Spleen (tissue), 11 donors: Measurements from ENCODE around the gene PCID2. TPM values are rescaled to one million over a fixed set of nuclear protein-coding genes. Genes with fewer than 3 reads are reported as not detected.

Source experiments
- DNase-seq: peaks from one replicate; pipeline ENCODE4 v3.0.0-alpha.2; 2020
- H3K27ac ChIP-seq, 8 donors: fragments of 200-600 bp; sonication (generic) in 7 of 8; 1 replicate in 4 of 8; 2 replicates in 4 of 8; pipeline versions ENCODE4 v1.5.0 to v1.8.0; 2016 to 2021; ENCODE audit warnings: inconsistent platforms in 4 of 8, mild to moderate bottlenecking in 4 of 8, moderate library complexity in 1 of 8
- H3K27me3 ChIP-seq, 7 donors: fragments of 200-600 bp; sonication (generic) in 6 of 7; replicated peaks in 1 of 7; 1 replicate in 4 of 7; 2 replicates in 3 of 7; pipeline versions ENCODE4 v1.5.0 to v1.8.0; 2016 to 2021; ENCODE audit warnings: inconsistent platforms in 3 of 7, mild to moderate bottlenecking in 1 of 7
- H3K36me3 ChIP-seq, 6 donors: fragments of 200-600 bp; sonication (generic) in 5 of 6; 1 replicate in 4 of 6; 2 replicates in 2 of 6; pipeline versions ENCODE4 v1.5.0 to v1.8.0; 2016 to 2021; ENCODE audit warnings: inconsistent platforms in 2 of 6
- H3K4me1 ChIP-seq, 6 donors: fragments of 200-600 bp; sonication (generic) in 5 of 6; 1 replicate in 3 of 6; 2 replicates in 3 of 6; pipeline versions ENCODE4 v1.5.0 to v1.8.0; 2016 to 2021; ENCODE audit warnings: inconsistent platforms in 3 of 6
- H3K4me3 ChIP-seq, 8 donors: fragments of 200-600 bp; sonication (generic) in 7 of 8; 1 replicate in 4 of 8; 2 replicates in 4 of 8; pipeline versions ENCODE4 v1.5.0 to v1.8.0; 2016 to 2021; ENCODE audit warnings: inconsistent platforms in 4 of 8, mild to moderate bottlenecking in 4 of 8, moderate library complexity in 2 of 8
- H3K9me3 ChIP-seq, 8 donors: fragments of 200-600 bp; sonication (generic) in 7 of 8; 1 replicate in 4 of 8; 2 replicates in 4 of 8; pipeline versions ENCODE4 v1.5.0 to v1.8.0; 2016 to 2021; ENCODE audit warnings: inconsistent platforms in 4 of 8
- POLR2A ChIP-seq, 3 donors: fragments of 450-650 bp; IDR thresholded peaks; one replicate each; pipeline ENCODE4 v1.5.1; 2017; ENCODE audit warnings: antibody characterized with exemption in 3 of 3, mild to moderate bottlenecking in 1 of 3
- POLR2AphosphoS5 ChIP-seq, 3 donors: sonication (generic); formaldehyde crosslinking; IDR thresholded peaks; one replicate each; pipeline ENCODE4 v1.5.1; 2017; ENCODE audit warnings: antibody characterized with exemption in 3 of 3
- WGBS, 5 donors: extraction: QIAGEN DNeasy Blood & Tissue Kit in 3 of 5; methylation state at CpG; one replicate each; pipeline versions ENCODE4 v1.1.5 to v1.1.7; 2013 to 2018; 5-methylcytosine and 5-hydroxymethylcytosine counted together
- intact Hi-C: fragments of 100-400 bp; cut with DNase I; formaldehyde crosslinking; loops from one replicate; pipeline ENCODE4 v1.15.0; 2023; ENCODE audit warnings: low total_unique reads
- polyA plus RNA-seq, 3 donors: library from polyadenylated mRNA; stranded (reverse); fragments of 200-250 nt; gene quantifications; one replicate each; pipeline ENCODE4 v1.2.1, GENCODE V29; 2013
- total RNA-seq, 7 donors: library from RNA; depleted of rRNA in 3 of 7; stranded (reverse); fragments of >200 nt in 3 of 7; fragmentation: NEBNext Ultra II Directional in 4 of 7; extraction: Animal tissue kit (Norgen Biotek cat#: 25700) in 4 of 7; gene quantifications; one replicate each; pipeline versions ENCODE4 v1.1.0 to v1.2.1, GENCODE V29; 2016 to 2021
- TF ChIP-seq, protein P1 (sequence below), 11 experiments: fragments of 200-600 bp in 7 of 11; fragments of 450-650 bp in 4 of 11; sonication (generic) in 4 of 11; IDR thresholded peaks in 8 of 11; conservative IDR thresholded peaks in 3 of 11; 1 replicate in 7 of 11; 2 replicates in 4 of 11; pipeline versions ENCODE4 v1.4.0 to v1.8.0; 2016 to 2021; ENCODE audit warnings: antibody characterized with exemption in 11 of 11, inconsistent platforms in 4 of 11, mild to moderate bottlenecking in 1 of 11
- donor health status: healthy with polysubstance abuse.
- donor health status: DM: no; HTN: no; CAD: no; lungs with moderate emphysema.
- donor health status: DM: no; HTN: no; CAD: no.
- donor health status: Bipolar disorder and iron deficiency.
- donor health status: healthy.
- donor health status: DM: no; HTN: no; CAD: no.
- donor health status: DM: yes; HTN: yes; CAD: no.

The PCID2 gene
- total and polyA plus RNA-seq, 10 donors, result 34.3 to 71.0 (median 45.1) TPM

DNA sequence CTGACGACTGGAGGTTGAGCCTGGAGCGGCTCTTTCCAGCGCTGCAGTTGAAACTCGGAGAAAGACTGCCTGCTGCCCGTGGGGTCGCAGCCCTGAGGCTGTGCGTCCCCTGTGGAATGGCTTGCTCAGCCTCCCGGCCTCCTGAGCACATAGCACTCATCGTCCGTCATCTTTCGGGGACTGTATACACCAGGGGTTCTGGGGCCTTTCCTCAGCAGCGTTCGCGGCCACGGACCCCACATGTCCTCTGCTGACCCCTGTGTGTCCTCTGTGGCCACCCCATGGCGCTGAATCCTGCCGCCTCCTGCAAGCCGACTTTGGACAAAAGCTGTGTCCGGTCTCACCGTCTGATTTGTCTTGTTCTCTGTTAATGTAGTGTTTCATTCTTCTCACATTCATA, 21.3 kb upstream of the PCID2 start:
- H3K27ac ChIP-seq, result peak overlapping the region in 2 of 8 donors; percentile 13 to 24
- TF ChIP-seq, protein P1, sequence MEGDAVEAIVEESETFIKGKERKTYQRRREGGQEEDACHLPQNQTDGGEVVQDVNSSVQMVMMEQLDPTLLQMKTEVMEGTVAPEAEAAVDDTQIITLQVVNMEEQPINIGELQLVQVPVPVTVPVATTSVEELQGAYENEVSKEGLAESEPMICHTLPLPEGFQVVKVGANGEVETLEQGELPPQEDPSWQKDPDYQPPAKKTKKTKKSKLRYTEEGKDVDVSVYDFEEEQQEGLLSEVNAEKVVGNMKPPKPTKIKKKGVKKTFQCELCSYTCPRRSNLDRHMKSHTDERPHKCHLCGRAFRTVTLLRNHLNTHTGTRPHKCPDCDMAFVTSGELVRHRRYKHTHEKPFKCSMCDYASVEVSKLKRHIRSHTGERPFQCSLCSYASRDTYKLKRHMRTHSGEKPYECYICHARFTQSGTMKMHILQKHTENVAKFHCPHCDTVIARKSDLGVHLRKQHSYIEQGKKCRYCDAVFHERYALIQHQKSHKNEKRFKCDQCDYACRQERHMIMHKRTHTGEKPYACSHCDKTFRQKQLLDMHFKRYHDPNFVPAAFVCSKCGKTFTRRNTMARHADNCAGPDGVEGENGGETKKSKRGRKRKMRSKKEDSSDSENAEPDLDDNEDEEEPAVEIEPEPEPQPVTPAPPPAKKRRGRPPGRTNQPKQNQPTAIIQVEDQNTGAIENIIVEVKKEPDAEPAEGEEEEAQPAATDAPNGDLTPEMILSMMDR (IDR thresholded peaks at IDR 0.05 in 8 of 11, conservative IDR thresholded peaks at IDR 0.05 in 3 of 11), result no peak
- TF ChIP-seq POLR2A (IDR thresholded peaks at IDR 0.05) (no peak), POLR2AphosphoS5 (IDR thresholded peaks at IDR 0.05) (peak in 1 of 3 donors; percentile 44)
- H3K36me3 ChIP-seq, result peaks cover 0 to 99% (median 68%) of the 10 kb centered on the region in 6 donors
- intact Hi-C loops, result loop anchor here (10.0 kb wide), 1 partner anchor 175 kb away; no protein-coding TSS in a partner anchor
- peaks cover 0 to 6% (median 0%) of the 10 kb centered on the region in 6 donors for H3K4me1 ChIP-seq
- H3K27me3 ChIP-seq, result no peaks in the 10 kb centered on the region
- no peak overlapping the region for H3K4me3 ChIP-seq
- H3K9me3 ChIP-seq, result no peaks in the 10 kb centered on the region
- 87 to 97% (median 94%) methylated on average over 19 to 20 of the region's 20 CpGs for WGBS, 5 donors
- DNase-seq, result peak; percentile 61

DNA sequence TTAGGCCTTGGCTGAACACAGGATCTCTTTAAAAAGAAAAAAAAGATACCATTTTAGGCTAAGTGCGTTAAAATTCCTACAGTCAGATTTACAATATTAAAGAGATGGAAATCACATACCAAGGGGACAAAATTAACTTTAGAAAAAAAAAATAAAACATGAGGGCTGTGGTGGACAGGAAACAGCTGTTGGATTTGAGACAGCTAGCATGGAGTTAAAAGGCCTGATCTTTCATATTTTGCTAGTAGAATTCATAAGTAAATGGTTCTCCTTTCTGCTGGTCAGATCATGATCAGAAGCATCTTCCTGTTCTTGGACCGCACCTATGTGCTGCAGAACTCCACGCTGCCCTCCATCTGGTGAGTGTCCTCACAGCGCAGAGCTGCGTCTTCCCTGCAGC, 20.7 kb upstream of the PCID2 start:
- peaks cover 0 to 99% (median 69%) of the 10 kb centered on the region in 6 donors for H3K36me3 ChIP-seq
- H3K4me3 ChIP-seq, result no peak overlapping the region
- H3K9me3 ChIP-seq, result no peaks in the 10 kb centered on the region
- intact Hi-C loops, result loop anchor here (10.0 kb wide), 1 partner anchor 174 kb away; no protein-coding TSS in a partner anchor
- TF ChIP-seq POLR2AphosphoS5 (IDR thresholded peaks at IDR 0.05) (no peak), POLR2A (IDR thresholded peaks at IDR 0.05) (no peak)
- TF ChIP-seq, protein P1 (IDR thresholded peaks at IDR 0.05 in 8 of 11, conservative IDR thresholded peaks at IDR 0.05 in 3 of 11), result no peak
- H3K27ac ChIP-seq, result peak overlapping the region in 2 of 8 donors; percentile 13 to 50
- 75 to 95% (median 88%) methylated on average over 5 of the region's 5 CpGs for WGBS, 5 donors
- no peaks in the 10 kb centered on the region for H3K27me3 ChIP-seq
- DNase-seq, result peak; percentile 31
- H3K4me1 ChIP-seq, result peaks cover 0 to 6% (median 0%) of the 10 kb centered on the region in 6 donors

DNA sequence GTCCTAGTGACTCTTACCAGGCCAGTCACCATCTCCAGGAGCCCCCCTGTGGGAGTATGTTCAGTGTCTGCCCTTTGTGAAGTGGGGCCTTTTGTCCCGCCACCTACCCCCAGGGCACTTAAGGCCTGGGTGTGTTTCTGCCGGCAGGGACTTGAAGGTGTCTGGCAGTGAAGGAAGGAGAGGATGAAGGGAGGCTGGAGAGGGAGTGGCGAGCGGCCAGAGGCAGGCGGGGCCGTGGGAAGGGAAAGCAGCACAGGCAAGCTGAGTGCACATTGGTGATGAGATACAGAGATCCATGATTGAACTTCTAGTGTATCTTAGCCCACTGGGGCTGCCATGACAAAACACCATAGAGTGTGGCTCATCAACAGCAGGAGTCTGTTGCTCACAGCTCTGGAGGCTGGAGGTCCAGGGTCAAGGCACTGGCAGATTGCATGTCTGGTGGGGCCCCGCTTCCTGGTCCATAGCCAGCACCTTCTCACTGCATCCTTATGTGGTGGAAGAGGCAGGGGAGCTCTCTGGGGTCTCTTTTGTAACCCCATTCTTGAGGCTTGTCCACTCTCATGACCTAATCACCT, 18.5 kb upstream of the PCID2 start:
- Histone ChIP-seq H3K4me3 (no peak overlapping the region), H3K36me3 (peaks cover 0 to 100% (median 71%) of the 10 kb centered on the region in 6 donors), H3K4me1 (peaks cover 0 to 6% (median 0%) of the 10 kb centered on the region in 6 donors), H3K27me3 (no peaks in the 10 kb centered on the region), H3K27ac (no peak overlapping the region), H3K9me3 (no peaks in the 10 kb centered on the region)
- intact Hi-C loops, result loop anchor here (10.0 kb wide), 1 partner anchor 172 kb away; no protein-coding TSS in a partner anchor
- TF ChIP-seq, protein P1 (IDR thresholded peaks at IDR 0.05 in 8 of 11, conservative IDR thresholded peaks at IDR 0.05 in 3 of 11), result no peak
- TF ChIP-seq POLR2A (IDR thresholded peaks at IDR 0.05) (no peak), POLR2AphosphoS5 (IDR thresholded peaks at IDR 0.05) (no peak)
- 85 to 97% (median 90%) methylated on average over 7 of the region's 7 CpGs for WGBS, 5 donors
- peak; percentile 39 for DNase-seq

DNA sequence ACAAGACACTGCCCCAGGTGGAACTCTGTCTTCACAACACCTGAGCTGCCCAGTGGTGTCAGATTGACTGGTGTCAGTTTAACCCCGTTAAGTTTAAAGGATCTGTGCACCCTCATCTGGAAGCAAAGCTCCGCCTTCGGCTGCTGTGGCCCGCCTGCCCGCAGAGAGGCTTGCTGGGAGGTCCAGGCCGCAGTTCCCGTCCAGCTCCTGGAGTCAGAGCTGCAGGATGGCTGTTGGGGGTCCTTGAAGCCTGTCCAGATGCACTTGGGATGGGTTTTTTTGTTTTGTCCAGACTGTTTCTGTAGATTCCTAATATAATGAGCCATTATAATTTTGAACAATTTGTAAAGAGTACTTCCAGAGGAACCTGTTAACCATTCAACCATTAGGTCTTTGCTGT, 17.0 kb upstream of the PCID2 start:
- TF ChIP-seq POLR2A (IDR thresholded peaks at IDR 0.05), result no peak
- TF ChIP-seq, protein P1 (IDR thresholded peaks at IDR 0.05 in 8 of 11, conservative IDR thresholded peaks at IDR 0.05 in 3 of 11), result no peak
- TF ChIP-seq POLR2AphosphoS5 (IDR thresholded peaks at IDR 0.05), result no peak
- intact Hi-C loops, result loop anchor here (10.0 kb wide), 1 partner anchor 171 kb away; no protein-coding TSS in a partner anchor
- Histone ChIP-seq H3K4me1 (peaks cover 0 to 6% (median 0%) of the 10 kb centered on the region in 6 donors), H3K27ac (no peak overlapping the region), H3K27me3 (no peaks in the 10 kb centered on the region), H3K4me3 (no peak overlapping the region), H3K36me3 (peaks cover 0 to 100% (median 78%) of the 10 kb centered on the region in 6 donors), H3K9me3 (no peaks in the 10 kb centered on the region)
- WGBS, 5 donors, result 91 to 97% (median 96%) methylated on average over 7 of the region's 7 CpGs
- DNase-seq, result peak; percentile 47
